HG03108 (cell line): ENCODE data around the gene EBF3.

Experiments
- ATAC-seq: cut with Tn5 transposase; IDR thresholded peaks from one replicate; pipeline ENCODE4 v1.9.1; 2021; ENCODE audit warnings: moderate library complexity; ENCODE audit not compliant: unreplicated experiment

Gene EBF3

DNA sequence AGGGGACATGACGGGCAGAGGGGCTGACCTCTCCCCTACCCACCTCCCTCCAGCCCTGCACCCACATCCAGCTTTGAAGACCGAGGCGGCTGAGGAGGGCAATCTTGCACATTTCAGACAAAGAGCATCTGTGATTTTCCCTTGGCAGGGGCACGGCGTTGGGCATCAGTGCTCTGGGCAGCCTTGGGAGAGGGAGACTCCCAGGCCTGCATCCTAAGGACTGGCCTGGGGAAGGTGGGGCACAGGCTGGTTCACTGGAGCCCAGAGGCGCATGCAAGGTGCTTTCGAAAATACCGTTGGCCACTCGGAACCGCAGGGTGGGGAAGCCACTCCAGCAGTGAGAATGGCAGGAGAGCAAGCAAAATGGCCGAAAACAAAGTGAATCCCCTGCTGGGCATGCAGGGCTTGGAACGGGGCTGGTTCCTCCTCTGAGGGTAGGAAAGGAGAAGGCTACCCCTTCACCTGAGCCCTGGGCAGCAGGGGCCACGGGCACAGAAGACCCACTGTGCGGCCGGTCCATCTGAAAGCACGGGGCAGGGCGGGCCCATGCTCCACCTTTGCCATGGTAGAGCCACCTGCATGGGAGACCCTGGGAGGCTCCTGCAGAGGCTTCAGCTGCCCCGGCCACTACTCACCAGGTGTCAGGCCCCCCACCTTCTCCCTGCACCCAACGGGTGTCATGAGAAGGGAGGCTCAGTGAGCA lies 49.8 kb downstream of the EBF3 start:
- ATAC-seq: no peak

DNA sequence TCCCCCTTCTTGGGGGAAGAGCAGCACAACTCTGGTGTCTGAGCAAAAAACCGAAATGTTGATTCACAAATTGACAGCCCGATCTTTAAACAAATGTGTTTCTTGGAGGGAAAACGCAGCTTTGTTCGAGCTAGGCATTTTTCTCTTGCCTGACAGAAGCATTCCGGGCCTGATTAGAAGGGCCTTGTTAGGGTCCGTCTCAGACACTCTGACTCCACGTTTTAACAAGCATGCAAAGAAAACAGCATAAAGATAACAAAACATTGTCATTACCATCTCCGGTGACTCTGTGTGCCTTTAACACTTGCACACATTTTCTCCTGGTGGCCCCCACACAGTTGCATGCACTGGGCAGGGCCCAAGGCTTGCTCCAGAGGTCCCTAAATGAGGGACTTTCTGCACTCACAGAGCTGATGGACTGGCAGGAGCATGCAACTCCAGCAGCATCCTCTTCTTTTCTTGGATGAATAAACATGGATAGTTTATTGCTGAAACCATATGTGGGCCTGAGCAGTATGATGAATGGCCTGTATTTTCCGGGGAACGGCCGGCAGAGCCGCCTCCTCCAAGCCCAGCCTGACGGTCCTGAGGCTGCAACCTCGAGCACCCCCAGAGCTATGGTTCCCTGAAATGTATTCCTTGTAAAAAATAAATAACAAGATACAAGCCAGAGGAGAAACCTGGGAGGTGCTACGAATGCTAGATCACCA lies 50.9 kb downstream of the EBF3 start:
- ATAC-seq: no peak

- no peak for ATAC-seq
Observed at GRCh38 chr10:129912166-129912917, 51.7 kb downstream of the EBF3 start.

- no peak for ATAC-seq
Observed at GRCh38 chr10:129911451-129912165, 52.5 kb downstream of the EBF3 start.

GRCh38 chr10:129910861-129911260 lies 53.2 kb downstream of the EBF3 start:
- ATAC-seq: no peak

DNA sequence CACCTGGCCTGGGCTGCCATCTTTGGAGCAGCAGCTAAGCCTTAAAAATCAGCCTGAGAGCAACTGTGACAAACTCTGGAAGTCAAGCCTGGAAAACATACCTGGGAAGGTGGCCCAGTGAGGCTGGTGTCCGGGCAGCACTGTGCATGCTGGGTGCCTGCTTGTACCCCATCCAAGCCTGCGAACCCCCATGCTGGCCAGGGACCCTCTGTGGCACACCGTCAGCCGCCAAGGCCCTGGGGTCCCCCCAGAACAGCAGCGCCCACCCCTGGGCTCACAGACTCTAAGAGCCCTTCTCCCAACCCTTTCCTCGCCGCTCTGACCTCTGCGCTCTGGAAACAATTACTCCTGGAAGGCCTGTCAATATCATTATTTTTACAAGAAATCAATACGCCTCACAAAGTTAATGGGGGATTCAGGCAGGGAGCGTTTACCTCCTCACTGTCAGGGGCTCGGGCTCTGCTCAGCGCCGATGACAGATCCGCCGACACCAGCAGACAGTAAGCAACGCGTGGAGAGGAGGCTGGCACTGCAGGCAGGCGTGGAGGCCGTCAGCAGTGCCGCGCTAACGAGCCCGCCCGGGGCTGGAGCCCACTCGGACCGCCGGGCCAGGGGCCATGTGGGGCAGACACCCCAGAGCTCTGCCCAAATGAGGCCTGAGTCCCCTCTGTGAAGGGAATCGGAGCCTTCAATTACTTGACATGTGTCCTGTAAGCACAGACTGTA lies 54.4 kb downstream of the EBF3 start:
- no peak for ATAC-seq

- no peak for ATAC-seq
Observed at GRCh38 chr10:129909080-129909479, 55.0 kb downstream of the EBF3 start.

GRCh38 chr10:129908406-129908805 lies 55.7 kb downstream of the EBF3 start:
- no peak for ATAC-seq

DNA sequence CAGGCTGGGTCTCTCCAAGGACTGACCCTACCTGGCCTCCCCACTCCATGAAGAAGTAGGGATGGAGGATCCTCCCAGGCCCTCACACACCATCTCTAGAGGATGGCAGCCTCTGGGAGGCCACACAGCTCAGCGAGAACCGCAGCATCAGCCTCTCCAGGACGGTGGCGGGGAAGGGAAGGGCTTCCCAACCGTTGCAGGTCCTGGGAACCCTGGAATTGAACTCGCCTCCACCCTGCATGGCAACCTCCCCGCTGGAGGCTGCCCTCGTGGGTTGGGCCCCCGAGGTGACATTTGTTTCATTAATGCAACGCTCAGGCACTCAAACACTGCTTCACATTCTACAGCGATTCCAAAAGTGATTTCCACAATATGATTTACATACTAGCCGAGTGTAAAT lies 58.5 kb downstream of the EBF3 start:
- ATAC-seq: no peak

DNA sequence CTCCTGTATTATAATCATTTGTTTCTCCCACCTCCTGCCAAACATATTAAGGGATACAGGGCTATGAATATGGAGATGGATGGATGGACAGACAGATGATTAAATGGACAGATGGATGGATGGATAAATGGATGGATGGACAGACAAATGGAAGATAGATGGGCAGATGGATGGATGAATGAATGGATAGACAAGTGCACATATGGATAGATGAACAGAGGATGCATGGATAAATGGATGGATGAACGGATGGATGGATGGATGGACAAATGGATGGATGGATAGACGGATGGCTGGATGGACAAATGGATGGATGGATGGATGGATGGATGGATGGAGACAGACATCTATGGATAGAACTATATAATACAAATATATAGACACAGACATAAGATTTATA lies 59.8 kb downstream of the EBF3 start:
- ATAC-seq: no peak

GRCh38 chr10:129901389-129902006 lies 62.6 kb downstream of the EBF3 start:
- ATAC-seq: no peak

- ATAC-seq: no peak
Observed at GRCh38 chr10:129900825-129901224, 63.2 kb downstream of the EBF3 start.

- no peak for ATAC-seq
Observed at GRCh38 chr10:129899276-129900130, 64.6 kb downstream of the EBF3 start.

DNA sequence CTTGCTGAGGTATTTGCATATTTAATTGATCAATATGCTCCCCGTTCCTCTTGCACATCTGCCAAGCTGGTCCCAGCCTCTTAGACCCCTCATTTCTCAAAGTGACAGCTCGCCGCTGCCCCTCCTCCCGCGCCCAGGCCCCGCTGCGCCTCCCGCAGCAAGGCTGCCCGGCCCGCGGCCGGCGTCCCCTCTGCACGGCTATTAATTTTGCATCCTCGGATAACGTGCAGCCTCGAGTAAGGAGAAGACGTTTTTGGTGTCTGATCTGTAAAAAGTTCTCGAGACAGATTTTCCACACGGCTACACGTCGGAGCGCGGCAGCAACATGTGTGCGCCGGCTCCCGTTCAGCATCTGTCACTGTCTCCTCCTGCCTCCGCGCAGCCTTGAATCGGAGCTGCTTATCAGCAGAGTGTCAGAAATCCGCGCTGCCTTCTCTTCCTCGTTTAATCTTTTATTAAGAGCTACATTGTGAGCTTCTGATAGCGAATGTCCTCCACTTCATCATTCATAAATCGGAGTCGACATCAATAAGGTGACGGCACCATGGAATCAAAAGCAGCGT lies 65.3 kb downstream of the EBF3 start:
- no peak for ATAC-seq

DNA sequence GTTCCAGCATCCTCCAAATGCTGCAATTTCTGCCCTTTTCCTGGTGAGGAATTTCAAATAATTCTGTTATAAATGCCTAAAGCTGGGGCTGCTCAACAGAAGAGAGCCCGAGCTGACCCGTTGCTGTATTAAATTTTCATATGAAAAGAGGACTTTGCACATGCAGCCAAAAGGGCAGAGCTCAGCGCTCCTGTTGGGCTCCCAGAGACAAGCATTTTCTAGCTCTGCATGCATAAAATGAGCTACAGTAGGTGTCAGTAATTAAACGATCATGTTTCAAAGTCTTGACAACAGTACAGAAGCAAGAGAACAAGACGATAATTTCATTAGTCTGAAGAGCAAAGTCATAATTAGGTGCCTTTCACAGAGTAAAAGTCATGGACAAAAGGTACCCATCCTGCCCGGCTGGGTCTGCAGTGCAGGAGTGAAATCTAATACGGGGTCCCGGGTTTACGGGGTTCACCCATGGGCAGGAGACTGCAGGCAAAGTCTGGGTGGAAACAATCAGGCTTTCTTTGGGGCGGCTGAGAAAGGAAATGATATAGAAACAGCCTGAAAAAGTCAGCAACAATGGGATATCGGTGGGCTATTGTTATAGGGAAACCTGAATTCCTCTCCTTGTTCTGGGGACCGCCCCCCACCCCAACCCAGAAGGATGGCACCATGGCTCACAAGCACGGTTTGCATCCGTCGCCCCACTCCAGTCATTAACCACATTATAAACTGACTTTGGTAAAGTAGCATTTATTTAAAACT lies 66.0 kb downstream of the EBF3 start:
- ATAC-seq: no peak

DNA sequence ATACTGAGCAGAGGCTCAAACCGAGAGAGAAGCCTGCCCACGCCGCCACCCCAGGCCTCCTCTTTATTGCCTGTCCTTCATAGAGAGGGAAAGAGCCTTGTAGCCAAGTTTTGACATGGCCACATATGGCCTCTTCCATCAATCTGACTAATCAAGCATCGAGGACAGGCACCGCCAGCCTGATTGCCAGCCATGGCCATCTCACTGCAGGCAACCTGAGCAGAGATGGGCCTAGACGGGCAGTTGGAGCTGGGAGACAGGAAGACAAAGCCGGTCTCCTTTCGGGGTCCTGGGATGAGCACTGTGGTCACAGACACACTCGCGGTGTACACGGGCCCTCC lies 67.2 kb downstream of the EBF3 start:
- ATAC-seq: no peak

DNA sequence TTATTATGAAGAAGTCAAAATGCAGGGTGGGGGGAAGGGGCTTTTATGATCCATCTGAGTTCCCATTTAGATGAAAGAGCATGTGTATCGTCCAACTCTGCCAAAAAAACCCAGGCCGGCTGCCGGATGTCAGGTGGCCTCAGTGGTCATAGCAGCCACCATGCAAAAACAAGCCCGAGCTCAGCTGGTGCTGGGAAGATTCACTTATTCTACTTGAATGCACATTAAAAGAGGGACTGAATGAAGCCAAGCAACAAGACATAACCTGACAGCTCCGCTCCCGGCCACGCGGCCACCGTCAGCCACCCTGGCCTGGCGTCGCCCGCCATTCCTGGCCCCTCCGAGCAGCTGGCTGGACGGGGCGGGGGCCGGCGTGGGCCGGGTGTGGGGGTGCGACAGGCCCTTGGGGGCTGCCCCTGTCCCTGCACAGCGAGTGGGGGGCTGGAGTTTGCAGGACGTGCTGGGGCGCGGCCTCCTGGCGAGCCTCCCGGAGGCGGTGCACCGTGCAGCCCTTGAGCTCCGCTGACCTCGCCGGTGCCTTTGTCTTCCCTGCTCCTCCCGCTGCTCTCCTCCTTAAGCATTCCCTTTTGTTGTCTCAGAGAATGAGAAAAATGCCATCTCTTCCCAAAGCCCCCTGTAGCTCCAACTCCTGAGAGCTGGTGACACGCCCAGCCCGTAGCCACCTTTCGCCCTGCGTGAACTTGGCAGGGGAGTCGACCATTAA lies 67.8 kb downstream of the EBF3 start:
- no peak for ATAC-seq

DNA sequence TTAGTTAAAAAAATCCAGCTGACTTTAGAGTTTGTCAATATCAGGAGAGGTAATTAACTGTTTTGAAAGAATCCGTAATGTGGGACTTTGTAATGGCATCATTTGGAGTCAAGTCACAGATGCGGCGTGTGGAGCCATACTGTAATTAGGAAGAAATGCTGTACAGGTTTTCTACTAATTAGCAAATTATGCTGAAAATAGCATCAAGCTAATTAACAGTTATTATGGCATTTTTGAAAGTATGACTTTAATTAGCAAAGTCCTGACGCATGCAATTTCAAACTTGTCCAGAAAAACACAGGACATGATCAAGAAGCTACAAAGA lies 68.3 kb downstream of the EBF3 start:
- ATAC-seq: no peak
